Tibial artery (tissue), 4 donors: ENCODE results near the gene NHLRC2.

Experiments
- DNase-seq, 2 donors: peaks; one replicate each; pipeline ENCODE4 v3.0.0-alpha.2; 2019
- H3K27ac ChIP-seq, 2 donors: fragments of 200-600 bp; sonication (generic) in 1 of 2; 1 replicate in 1 of 2; 2 replicates in 1 of 2; pipeline ENCODE4 v1.5.1; 2018 to 2019; ENCODE audit warnings: mild to moderate bottlenecking in 1 of 2
- H3K27me3 ChIP-seq, 2 donors: fragments of 200-600 bp; sonication (generic) in 1 of 2; one replicate each; pipeline versions ENCODE4 v1.5.1 to v1.6.0; 2016 to 2019
- H3K36me3 ChIP-seq, 3 donors: fragments of 200-600 bp; sonication (generic) in 2 of 3; one replicate each; pipeline ENCODE4 v1.5.1; 2016 to 2019; ENCODE audit warnings: mild to moderate bottlenecking in 2 of 3
- H3K4me1 ChIP-seq, 4 donors: fragments of 200-600 bp; sonication (generic) in 2 of 4; 1 replicate in 3 of 4; 2 replicates in 1 of 4; pipeline ENCODE4 v1.5.1; 2016 to 2019
- H3K4me3 ChIP-seq, 2 donors: fragments of 200-600 bp; sonication (generic) in 1 of 2; 1 replicate in 1 of 2; 2 replicates in 1 of 2; pipeline ENCODE4 v1.5.1; 2018 to 2019; ENCODE audit warnings: mild to moderate bottlenecking in 2 of 2
- H3K9me3 ChIP-seq, 3 donors: fragments of 200-600 bp; sonication (generic) in 1 of 3; one replicate each; pipeline ENCODE4 v1.5.1; 2016 to 2019
- CTCF ChIP-seq, 2 experiments: fragments of 200-600 bp in 1 of 2; fragments of 450-650 bp in 1 of 2; IDR thresholded peaks; one replicate each; pipeline ENCODE4 v1.5.1; 2017 to 2019; ENCODE audit warnings: antibody characterized with exemption in 2 of 2, mild to moderate bottlenecking in 1 of 2, moderate library complexity in 1 of 2
- intact Hi-C: fragments of 100-400 bp; cut with DNase I; formaldehyde crosslinking; loops from one replicate; pipeline ENCODE4 v1.15.0; 2023; ENCODE audit warnings: low total_unique reads

Gene NHLRC2

GRCh38 chr10:113957013-113957412 lies 102.6 kb downstream of the NHLRC2 start:
- Histone ChIP-seq H3K4me3 (no peak overlapping the region), H3K27ac (peak overlapping the region; percentile 76 to 84), H3K9me3 (no peaks in the 10 kb centered on the region), H3K4me1 (peaks cover 0 to 37% (median 26%) of the 10 kb centered on the region in 4 donors), H3K27me3 (no peaks in the 10 kb centered on the region), H3K36me3 (no peaks in the 10 kb centered on the region)
- intact Hi-C loops: no loop called here
- DNase-seq: no peak
- TF ChIP-seq CTCF (IDR thresholded peaks at IDR 0.05): no peak

GRCh38 chr10:113958631-113959382 lies 104.3 kb downstream of the NHLRC2 start:
- Histone ChIP-seq H3K9me3 (no peaks in the 10 kb centered on the region), H3K36me3 (no peaks in the 10 kb centered on the region), H3K4me3 (no peak overlapping the region), H3K4me1 (peaks cover 0 to 37% (median 26%) of the 10 kb centered on the region in 4 donors), H3K27ac (peak overlapping the region; percentile 76 to 84), H3K27me3 (no peaks in the 10 kb centered on the region)
- TF ChIP-seq CTCF (IDR thresholded peaks at IDR 0.05): no peak
- intact Hi-C loops: no loop called here
- DNase-seq: peak; percentile 32 to 79

- peaks cover 0 to 37% (median 26%) of the 10 kb centered on the region in 4 donors for H3K4me1 ChIP-seq
- DNase-seq: no peak
- H3K36me3 ChIP-seq: no peaks in the 10 kb centered on the region
- no peak overlapping the region for H3K4me3 ChIP-seq
- H3K27ac ChIP-seq: peak overlapping the region; percentile 76 to 84
- no peaks in the 10 kb centered on the region for H3K9me3 ChIP-seq
- no peaks in the 10 kb centered on the region for H3K27me3 ChIP-seq
- TF ChIP-seq CTCF (IDR thresholded peaks at IDR 0.05): no peak
- intact Hi-C loops: no loop called here
Measured at GRCh38 chr10:113959383-113959760, 104.9 kb downstream of the NHLRC2 start.

- intact Hi-C loops: no loop called here
- H3K4me1 ChIP-seq: peaks cover 0 to 37% (median 26%) of the 10 kb centered on the region in 4 donors
- H3K36me3 ChIP-seq: no peaks in the 10 kb centered on the region
- no peak overlapping the region for H3K27ac ChIP-seq
- no peak overlapping the region for H3K4me3 ChIP-seq
- no peaks in the 10 kb centered on the region for H3K27me3 ChIP-seq
- no peaks in the 10 kb centered on the region for H3K9me3 ChIP-seq
- no peak for DNase-seq
- no peak for TF ChIP-seq CTCF (IDR thresholded peaks at IDR 0.05)
Measured at GRCh38 chr10:113960617-113961181, 106.2 kb downstream of the NHLRC2 start.

GRCh38 chr10:113961182-113962031 lies 106.9 kb downstream of the NHLRC2 start:
- Histone ChIP-seq H3K9me3 (no peaks in the 10 kb centered on the region), H3K4me1 (peaks cover 0 to 34% (median 26%) of the 10 kb centered on the region in 4 donors), H3K4me3 (no peak overlapping the region), H3K27me3 (no peaks in the 10 kb centered on the region), H3K27ac (no peak overlapping the region), H3K36me3 (no peaks in the 10 kb centered on the region)
- intact Hi-C loops: no loop called here
- no peak for TF ChIP-seq CTCF (IDR thresholded peaks at IDR 0.05)
- DNase-seq: no peak
